Stimulated activated CD8-positive, alpha-beta memory T cell treated with anti-CD3 and anti-CD28 coated beads, Interleukin-7, amount 100 ng/mL, for 24 hours (primary cell): ENCODE results near the gene HMGN2.
A peak's percentile ranks its signal among the peaks of the same experiment; 100 is the strongest.
"Not testable (repeated sequence)": the region's sequence is repeated elsewhere in the genome, so short reads cannot be mapped to it uniquely, and the experiment has no call there.

ENCODE experiments used
- DNase-seq: peaks from one replicate; pipeline ENCODE4 v3.0.0-alpha.2; 2020; ENCODE audit warnings: low read depth

HMGN2 gene

DNA sequence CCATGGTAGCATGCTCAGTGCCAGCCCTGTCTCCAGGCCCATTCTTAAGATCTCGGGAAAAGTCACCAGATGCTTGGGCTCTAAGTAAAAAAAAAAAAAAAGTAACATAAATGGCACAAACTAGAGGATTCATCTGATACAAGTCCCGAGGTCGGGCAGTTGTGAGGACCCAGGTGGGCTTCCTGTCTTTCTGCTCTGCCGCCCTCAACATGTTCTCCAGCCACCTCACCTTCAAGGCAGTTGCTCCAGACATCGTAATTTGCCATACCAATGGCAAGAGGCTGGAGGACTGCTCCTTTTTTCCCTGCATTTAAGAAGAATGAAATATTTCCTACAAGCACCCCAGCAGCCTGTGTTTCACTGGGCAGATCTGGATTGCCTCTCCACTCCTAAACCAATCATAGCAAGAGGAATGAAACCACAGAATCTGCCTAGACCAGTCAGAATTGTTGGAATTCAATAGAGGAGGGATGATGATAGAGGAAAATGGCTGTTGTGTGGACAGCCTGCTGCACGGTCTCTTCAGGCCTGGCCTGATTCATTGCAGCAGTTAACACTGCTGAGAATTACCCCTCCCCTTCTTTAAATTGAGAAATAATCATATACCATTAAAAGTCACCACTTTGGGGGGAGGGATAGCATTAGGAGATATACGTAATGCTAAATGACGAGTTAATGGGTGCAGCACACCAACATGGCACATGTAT lies 5.4 kb downstream of the HMGN2 start:
- no peak for DNase-seq

DNA sequence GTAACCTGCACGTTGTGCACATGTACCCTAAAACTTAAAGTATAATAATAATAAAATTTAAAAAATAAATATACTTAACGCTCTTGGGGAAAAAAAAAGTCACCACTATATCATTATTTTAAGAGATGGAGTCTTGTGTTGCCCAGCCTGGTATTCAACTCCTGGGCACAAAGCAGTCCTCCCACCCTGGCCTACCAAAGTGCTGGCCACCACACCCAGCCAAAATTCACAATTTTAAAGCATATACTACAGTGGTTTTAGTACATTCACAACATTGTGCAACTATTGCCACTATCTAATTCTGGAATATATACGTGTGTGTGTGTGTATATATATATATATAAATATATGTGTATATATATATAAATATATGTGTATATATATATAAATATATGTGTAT lies 5.9 kb downstream of the HMGN2 start:
- DNase-seq: no peak

DNA sequence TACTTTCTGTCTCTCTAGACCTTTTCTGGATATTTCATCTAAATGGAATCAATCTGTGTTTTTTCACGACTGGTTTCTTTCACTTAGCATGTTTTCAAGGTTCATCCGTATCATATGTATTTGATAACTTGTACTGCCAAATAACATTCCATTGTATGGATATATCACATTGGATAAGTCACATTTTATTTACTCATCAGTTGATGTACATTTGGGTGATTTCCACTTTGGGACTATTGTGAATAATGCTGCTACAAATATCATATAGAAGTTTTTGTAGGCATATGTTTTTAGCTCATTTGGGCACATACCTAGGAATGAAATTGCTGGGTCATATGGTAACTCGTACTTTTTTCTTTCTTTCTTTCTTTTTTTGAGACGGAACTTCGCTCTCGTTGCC lies 6.7 kb downstream of the HMGN2 start:
- DNase-seq: no peak

DNA sequence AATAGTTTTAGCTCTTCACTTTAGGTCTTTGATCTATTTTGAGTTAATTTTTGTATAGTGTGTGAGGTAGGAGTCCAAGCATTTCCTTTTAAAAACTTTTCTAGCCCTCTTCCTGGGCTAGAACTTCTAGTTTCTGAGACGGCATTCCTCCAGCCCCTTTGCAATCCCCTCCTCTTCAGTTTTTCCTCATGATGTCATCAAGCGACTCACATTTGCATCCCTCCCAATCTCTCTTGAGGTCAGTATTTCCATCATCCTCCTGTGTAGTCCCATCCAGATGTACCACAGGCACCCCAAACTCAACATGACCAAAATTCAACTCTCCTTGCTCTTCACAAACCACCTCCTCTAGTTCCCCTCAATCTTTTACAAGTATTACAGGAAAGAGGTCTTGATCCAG lies 10.7 kb downstream of the HMGN2 start:
- no peak for DNase-seq

DNA sequence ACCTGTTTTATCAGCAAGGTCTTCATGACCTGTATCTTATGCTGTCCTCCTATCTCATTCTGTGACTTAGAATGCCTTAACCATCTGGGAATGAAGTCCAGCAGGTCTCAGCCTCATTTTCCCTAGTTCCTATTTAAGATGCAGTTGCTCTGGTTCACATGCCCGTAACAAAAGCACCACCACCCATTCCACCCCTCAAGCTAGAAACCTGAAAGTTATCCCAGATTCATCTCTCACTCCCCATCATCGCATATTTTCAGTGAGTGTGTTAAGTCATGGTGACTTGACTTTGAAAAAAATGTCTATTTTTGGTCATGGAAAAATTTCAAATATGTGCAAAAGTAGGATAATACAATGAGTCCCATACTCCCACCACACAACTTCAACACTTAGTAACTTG lies 11.7 kb downstream of the HMGN2 start:
- DNase-seq: no peak

DNA sequence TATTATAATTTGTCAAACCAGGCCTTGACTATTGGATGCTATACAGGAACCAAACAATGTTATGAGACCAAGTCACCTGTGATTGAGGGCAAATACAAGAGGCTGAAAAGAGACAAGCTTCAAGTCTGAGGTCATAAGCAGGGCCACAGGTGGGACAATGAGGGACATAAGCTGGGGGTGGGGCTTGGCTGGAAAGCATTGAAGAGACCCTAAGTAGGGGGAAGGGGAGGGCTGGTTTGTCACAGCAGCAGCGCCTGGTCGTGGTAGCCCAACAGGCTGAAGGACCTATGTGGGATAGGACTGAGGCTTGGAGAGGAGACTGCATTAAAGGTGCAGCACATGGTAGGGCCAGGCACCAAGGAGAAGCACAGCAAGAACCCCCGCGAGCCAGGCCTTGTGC lies 17.9 kb downstream of the HMGN2 start:
- no peak for DNase-seq

DNA sequence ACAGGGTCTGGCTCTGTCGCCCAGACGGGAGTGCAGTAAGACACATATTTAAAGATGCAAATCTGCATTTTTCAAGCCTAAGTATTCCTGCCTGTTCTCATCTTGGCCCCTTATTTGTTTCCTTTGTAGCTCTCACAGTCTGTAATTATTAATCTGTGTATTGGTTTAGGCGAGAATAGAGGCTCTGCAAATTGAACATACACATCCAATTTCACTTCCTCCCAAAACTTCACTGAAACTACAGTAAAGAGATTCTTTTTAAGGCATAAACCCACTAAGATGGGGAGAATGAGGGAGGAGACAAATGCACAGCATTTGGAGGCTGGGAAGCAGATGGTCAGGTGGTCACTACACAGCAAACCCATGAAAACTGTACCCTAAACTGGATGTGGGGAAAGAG lies 21.0 kb downstream of the HMGN2 start:
- DNase-seq: no peak

DNA sequence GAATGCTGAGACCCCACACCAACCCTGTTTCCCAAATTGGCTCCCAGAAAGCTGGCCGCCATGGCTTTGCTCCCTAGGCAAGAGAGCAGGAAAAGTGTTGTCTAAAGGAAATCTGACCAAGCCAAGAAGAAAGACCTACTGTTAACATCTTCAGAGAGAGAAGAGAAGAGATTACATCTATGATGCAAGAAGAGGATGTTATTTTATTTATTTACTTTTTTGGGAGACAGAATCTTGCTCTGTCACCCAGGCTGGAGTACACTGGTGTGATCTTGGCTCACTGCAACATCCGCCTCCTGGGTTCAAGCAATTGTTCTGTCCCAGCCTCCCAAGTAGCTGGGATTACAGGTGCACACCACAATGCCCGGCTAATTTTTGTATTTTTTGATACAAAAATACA lies 21.7 kb downstream of the HMGN2 start:
- DNase-seq: no peak

DNA sequence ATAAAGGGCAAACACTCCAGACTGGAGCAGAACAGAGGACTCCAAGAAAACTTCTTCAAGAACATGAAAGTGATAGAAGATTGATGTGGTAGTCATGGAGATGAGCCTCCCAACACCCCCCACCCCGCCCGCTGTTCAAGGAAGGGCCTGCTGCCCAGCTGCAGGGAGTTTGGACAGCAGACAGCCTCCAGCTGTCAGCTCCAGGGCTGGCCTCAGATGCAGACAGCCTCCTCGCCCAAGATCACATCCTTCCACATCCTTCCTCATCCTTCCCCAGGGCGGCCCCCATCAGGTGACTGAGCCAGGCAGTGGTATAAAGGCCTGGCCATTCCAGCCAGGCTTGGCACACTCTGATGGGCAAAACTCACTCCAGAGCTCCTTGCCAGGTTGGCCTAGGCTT lies 24.6 kb downstream of the HMGN2 start:
- no peak for DNase-seq

DNA sequence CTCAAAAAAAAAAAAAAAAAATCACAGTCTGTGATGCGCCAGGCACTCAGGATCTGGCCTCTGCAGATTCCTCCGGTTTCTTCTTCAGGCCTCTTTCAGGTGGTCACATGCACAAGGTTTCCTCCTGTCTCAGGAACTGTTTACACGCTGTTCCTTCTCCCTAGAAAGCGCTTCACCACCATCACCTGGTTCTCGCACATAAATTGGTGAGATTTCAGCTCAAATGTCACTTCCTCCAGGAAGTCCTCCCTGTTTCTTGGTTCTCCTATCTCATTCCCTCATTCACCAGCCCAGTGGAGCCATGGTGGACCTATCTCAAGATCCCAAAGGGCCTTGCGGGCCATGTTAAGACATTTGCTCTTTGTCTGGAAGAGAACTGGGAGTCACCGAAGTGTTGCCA lies 26.7 kb downstream of the HMGN2 start:
- DNase-seq: no peak

DNA sequence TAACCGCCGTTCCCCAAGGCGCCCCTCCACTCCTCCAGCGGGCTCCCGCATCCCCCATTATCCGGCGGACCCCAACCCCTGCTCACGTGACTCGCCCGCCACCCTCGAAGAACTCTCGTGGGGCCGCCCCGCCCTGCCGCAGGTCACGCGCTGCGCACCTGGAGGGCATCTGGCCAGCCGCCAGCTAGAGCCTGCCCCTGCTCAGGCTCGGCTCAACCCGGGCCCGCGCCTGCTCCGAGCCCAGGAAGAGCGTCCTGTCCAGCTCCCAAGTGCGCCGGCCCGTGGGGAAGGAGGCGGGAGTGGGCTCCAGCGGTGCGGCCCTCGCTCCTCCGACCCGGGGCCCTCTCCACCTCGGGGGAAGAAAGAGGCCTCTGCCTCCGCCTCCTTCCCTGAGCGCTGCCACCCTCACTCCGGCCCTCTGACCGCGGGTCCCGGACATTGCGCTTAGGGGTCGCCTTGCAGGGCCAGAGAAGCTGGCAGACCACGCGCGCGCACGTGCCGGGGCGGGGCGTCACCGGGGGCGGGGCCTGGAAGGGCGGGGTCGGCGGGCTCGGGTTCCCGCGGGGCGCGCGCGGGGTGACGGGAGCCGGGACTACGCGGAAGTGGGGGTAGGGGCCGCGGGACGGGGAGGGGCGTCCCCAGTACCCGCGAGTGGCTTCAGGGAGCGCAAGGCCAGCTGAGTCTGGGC lies 28.4 kb downstream of the HMGN2 start:
- peak; percentile 84 for DNase-seq

DNA sequence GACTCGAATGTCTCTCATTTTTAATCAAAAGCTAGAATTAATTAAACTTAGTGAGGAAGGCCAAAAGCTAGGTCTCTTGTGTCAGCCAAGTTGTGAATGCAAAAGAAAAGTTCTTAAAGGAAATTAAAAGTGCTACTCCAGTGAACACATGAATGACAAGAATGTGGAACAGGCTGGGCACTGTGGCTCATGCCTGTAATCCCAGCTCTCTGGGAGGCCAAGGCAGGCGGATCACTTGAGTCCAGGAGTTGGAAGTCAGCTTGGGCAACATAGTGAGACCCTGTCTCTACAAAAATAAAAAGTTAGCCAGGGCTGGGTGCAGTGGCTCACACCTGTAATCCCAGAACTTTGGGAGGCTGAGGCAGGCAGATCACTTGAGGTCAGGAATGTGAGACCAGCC lies 38.5 kb downstream of the HMGN2 start:
- DNase-seq: not testable (repeated sequence)

DNA sequence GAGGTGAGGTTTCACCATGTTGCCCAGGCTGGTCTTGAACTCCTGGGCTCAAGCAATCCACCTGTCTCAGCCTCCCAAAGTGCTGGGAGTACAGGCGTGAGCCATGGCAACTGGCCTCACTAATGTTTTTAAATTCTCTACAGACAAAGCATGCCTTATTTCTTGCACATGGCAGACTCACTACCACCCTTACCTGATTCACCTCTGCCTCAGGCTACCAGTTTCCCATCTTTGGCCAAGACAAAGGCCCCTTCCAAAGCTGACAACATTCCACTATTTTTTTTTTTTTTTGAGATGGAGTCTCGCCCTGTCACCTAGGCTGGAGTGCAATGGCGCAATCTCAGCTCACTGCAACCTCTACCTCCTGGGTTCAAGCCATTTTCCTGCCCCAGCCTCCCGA lies 43.6 kb downstream of the HMGN2 start:
- not testable (repeated sequence) for DNase-seq

DNA sequence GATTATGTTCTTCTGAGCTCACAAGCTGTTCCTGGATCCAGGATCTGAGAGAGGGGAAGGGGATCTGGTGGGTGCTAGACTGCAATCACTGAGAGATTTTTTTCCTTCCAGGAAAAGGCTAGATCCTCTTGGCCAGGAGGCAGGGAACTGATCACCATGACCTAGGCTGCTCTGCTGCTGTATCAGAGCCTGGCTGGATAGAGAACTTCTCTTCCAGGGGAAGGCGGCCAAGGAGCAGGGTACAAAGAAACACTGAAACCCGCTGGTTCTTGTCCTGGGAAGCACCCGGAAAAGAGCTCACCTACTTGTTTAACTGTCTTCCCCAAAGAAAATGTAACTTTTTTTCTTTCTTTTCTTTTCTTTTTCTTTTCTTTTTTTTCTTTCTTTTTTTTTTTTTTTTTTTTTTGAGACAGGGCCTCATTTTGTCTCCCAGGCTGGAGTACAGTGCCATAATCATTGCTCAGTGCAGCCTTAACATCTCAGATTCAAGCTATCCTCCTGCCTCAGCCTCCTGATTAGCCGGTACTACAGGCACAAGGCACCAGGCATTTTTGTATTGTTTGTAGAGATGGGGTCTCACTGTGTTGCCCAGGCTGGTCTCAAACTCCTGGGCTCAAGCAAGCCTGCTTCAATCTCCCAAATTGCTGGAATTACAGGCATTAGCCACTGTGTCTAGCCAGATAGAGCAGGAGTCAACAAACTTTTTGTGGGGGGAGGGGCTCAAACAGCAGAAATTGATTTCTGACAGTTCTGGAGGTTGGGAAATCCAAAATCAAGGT lies 44.9 kb downstream of the HMGN2 start:
- DNase-seq: no peak

DNA sequence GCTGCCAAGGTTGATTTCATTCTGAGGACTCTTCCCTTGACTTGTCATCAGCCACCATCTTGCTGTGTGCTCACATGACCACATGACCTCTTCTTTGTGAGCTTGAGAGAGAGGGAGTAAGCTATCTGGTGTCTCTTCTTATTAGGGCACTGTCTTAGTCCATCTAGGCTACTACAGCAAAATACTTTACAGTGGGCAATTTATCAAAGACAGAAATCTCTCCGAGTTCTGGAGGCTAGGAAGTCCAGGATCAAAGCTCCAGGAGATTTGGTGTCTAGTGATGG lies 45.5 kb downstream of the HMGN2 start:
- DNase-seq: no peak

DNA sequence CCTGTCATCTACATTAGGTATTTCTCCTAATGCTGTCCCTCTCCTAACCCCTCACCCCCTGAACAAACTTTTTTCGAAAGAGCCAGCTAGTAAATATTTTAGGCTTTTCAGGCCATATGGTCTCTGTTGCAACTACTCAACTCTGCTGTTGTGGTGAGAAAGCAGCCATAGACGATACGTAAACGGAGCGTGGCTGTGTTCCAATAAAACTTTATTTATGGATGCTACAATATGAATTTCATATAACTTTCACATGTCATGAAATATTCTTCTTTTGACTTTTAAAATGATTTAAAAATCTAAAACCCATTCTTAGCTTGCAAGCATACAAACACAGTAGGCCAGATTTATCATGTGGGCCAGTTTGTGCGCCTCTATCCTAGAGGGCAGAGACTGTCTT lies 46.1 kb downstream of the HMGN2 start:
- DNase-seq: no peak

DNA sequence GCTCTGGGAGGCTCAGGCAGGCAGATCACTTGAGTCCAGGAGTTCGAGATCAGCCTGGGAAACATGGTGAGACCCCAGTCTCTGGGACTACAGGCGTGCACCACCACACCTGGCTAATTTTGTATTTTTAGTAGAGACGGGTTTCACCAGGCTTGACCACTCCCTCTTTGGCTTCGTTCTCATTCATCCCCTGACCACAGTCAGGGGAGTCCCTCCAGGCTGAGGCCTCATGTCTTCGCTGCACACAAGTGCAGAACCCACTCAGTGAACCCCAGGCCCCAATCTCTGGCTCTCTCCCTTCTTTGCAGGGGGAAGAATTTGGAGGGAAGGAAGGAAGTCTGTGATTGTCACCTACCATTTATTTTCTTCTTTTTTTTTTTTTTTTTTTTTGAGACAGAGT lies 48.1 kb downstream of the HMGN2 start:
- DNase-seq: no peak

DNA sequence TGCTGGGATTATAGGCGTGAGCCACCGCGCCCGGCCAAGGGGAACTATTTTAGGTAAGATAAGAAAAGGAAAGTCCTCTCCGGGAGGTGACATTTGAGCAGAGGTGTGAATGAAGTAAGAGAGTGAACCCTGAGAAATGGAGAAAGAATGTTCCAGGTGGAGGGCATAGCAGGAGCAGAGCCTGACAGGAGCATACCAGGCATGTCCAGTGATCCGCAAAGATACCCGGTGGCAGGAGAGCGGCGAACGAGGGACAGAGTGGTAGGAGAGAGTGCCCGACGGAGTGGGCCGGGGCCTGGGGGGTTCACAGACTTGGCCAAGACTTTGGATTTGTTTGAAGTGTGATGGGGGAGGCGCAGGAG lies 49.4 kb downstream of the HMGN2 start:
- no peak for DNase-seq

DNA sequence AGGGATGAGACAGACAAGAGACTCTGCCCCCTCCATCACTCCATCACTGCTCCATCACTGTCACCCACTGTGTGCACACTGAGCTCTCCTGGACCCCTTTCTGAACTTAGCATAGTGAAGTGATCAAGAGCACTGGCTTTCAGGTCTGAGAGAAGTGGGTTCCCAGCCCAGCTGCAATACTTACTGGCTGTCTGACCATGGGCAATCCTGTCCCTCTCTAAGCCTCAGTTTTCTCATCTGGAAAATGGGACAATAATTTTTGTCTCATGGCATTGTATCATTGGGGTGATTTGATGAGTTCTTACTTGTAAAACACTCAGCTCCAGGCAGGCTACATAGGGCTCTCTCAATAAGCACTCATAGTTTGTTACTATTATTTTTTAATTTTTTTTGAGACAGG lies 49.8 kb downstream of the HMGN2 start:
- no peak for DNase-seq

DNA sequence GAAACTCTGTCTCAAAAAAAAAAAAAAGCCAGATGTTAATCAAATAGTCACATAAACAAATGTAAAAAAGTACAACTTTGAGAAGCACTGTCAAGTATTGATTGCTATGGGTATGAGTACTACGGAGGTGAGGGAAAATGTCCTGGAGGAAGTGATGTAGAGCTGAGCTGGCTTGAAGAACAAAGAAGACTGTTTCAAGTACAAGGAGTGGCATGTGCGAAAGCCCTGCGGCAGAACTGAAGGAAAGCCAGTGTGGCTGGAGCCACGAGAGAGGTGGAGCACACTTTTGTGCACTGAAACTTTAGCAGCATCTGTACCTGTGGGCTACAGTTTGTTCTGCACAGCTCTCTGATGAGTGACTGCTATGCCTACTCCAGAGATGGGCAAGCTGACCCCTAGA lies 51.9 kb downstream of the HMGN2 start:
- no peak for DNase-seq
